PFSK-1 (cell line): ENCODE results near the gene DTNA.

Experiments
- POLR2AphosphoS5 ChIP-seq: IDR thresholded peaks from 2 replicates; pipeline ENCODE4 v1.6.1; 2012; ENCODE audit warnings: low read depth, mild to moderate bottlenecking, control low read depth, low read length, moderate library complexity
- TAF1 ChIP-seq: IDR thresholded peaks from 2 replicates; pipeline ENCODE4 v1.6.1; 2012; ENCODE audit warnings: low read length, control low read depth, borderline replicate concordance; ENCODE audit not compliant: insufficient read depth
- TF ChIP-seq, protein P1 (sequence below), 2 experiments: IDR thresholded peaks; 2 replicates each; pipeline versions ENCODE4 v1.6.1 to v1.8.0; 2011 to 2012; ENCODE audit warnings: low read depth in 2 of 2, low read length in 2 of 2, control low read depth in 1 of 2, inconsistent platforms in 1 of 2, mild to moderate bottlenecking in 1 of 2, moderate library complexity in 1 of 2; ENCODE audit not compliant: insufficient read depth in 1 of 2

DNA sequence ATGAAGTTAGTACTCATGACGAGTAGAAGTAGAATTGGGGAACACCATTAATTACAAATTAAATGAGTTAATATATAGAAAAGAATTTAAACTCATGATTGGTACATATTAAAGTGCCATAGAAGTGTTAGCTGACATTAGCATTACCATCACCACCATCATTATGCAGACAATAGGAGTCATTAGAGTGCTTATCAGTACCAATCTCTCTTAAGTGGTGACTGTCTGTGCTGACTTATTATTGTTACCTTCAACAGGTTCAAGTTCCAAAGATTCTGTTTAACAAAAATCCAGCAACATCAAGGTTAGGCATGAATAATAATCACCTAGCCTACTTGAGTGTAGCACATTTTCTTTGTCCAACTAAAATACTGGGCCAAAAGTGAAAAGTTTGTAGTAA, 222.3 kb downstream of the DTNA start:
- TF ChIP-seq TAF1 (no peak), POLR2AphosphoS5 (no peak)
- TF ChIP-seq, protein P1, sequence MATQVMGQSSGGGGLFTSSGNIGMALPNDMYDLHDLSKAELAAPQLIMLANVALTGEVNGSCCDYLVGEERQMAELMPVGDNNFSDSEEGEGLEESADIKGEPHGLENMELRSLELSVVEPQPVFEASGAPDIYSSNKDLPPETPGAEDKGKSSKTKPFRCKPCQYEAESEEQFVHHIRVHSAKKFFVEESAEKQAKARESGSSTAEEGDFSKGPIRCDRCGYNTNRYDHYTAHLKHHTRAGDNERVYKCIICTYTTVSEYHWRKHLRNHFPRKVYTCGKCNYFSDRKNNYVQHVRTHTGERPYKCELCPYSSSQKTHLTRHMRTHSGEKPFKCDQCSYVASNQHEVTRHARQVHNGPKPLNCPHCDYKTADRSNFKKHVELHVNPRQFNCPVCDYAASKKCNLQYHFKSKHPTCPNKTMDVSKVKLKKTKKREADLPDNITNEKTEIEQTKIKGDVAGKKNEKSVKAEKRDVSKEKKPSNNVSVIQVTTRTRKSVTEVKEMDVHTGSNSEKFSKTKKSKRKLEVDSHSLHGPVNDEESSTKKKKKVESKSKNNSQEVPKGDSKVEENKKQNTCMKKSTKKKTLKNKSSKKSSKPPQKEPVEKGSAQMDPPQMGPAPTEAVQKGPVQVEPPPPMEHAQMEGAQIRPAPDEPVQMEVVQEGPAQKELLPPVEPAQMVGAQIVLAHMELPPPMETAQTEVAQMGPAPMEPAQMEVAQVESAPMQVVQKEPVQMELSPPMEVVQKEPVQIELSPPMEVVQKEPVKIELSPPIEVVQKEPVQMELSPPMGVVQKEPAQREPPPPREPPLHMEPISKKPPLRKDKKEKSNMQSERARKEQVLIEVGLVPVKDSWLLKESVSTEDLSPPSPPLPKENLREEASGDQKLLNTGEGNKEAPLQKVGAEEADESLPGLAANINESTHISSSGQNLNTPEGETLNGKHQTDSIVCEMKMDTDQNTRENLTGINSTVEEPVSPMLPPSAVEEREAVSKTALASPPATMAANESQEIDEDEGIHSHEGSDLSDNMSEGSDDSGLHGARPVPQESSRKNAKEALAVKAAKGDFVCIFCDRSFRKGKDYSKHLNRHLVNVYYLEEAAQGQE (IDR thresholded peaks at IDR 0.05; ENCODE audit: insufficient read depth in 1 of 2, low read depth in 2 of 2, low read length in 2 of 2) = no peak
